Right lobe of liver (tissue), 4 donors: ENCODE measurements around the gene SAMD15.

Experiments
- CTCF ChIP-seq, 4 donors: fragments of 200-600 bp in 3 of 4; fragments of 450-650 bp in 1 of 4; IDR thresholded peaks; one replicate each; pipeline versions ENCODE4 v1.5.1 to v1.8.0; 2016 to 2022; ENCODE audit warnings: antibody characterized with exemption in 4 of 4, mild to moderate bottlenecking in 2 of 4
- POLR2A ChIP-seq: fragments of 450-650 bp; IDR thresholded peaks from one replicate; pipeline ENCODE4 v1.6.1; 2017; ENCODE audit warnings: antibody characterized with exemption, mild to moderate bottlenecking
- donor health status: DM: no; HTN: no; CAD: no.
- donor health status: DM: no; HTN: no; CAD: no.
- donor health status: DM: no; HTN: yes; CAD: no.

- TF ChIP-seq CTCF (IDR thresholded peaks at IDR 0.05) (peak; percentile 19 to 41 (median 25)), POLR2A (peak; percentile 35)
Observed at GRCh38 chr14:77376771-77377501, at the start of gene SAMD15, which contains the start of gene TMED8.
